C4-2B (cell line): Measurements from ENCODE around the gene MIS18BP1.
"Not testable (repeated sequence)": the region's sequence is repeated elsewhere in the genome, so short reads cannot be mapped to it uniquely, and the experiment has no call there.

Source experiments
- H3K27ac ChIP-seq: fragments of 450-650 bp; 2 replicates; pipeline ENCODE4 v1.5.1; 2017
- CTCF ChIP-seq: fragments of 450-650 bp; conservative IDR thresholded peaks from 2 replicates; pipeline ENCODE4 v1.5.1; 2017; ENCODE audit warnings: mild to moderate bottlenecking
- ZFX ChIP-seq: fragments of 450-650 bp; IDR thresholded peaks from 2 replicates; pipeline ENCODE4 v1.6.1; 2017

Gene MIS18BP1

DNA sequence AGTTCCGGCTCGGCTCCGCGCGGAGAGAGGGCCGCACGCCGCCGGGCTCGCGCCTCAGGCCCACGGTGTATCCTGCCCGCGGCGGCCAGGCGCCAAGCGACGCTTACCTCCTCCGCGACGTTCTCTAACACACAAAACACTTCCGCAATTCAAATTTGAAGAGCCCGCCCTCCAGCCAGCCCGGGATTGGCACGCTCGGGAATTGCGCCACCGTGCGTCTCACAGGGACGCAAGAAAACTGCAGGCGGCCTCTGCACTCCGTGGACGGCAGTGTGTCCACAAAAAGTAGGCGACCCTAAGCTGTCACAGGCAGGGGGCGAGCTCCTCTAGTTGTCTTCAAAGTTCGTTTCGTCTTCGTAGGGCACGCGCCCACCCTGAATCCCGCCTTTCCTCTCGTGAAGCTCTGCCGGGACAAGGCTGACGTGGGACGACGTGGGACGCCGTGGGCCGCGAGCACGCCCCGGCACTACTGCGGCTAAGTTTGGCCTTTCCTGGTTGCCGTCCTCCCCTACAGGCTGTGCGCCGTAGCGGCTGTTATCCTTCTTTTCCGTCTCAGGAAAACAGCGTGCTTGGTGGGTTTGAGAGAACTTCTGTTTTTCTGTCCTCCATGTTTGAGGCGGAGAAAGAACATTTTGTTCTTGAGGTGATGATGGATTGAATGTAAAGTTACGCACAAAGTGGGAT is at the start of gene MIS18BP1:
TSS of gene MIS18BP1 (minus strand) at position 133 of the 684 bp plus-strand sequence. CDS start 5,916 bp downstream, outside the sequence.
- TF ChIP-seq CTCF (peak; percentile 93), ZFX (peak; percentile 96)
- H3K27ac ChIP-seq = peak within 1 kb of the TSS; percentile 98

- H3K27ac ChIP-seq = no peak overlapping the region
- TF ChIP-seq CTCF (no peak), ZFX (no peak)
Observed at GRCh38 chr14:45298423-45299117, 45.6 kb upstream of the MIS18BP1 start.

DNA sequence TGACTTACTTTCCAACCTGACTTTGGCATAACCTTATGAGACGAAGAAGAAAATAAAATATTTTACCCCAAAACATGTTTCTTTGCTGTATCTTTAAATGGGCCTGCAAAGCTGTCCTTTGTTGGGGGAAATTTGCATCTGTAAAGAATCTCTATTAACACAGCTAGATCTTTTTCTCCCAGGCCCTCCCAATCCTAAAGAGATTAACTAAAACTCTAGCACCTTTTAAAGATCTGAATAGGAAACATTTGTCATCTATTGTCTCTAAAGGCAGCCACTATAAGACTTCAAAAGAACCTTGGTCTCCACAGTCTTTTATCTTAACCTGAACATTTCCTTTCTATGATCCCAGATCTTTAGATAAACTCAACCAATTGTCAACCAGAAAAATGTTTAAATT is 41.8 kb upstream of the MIS18BP1 start:
- not testable (repeated sequence) for H3K27ac ChIP-seq

DNA sequence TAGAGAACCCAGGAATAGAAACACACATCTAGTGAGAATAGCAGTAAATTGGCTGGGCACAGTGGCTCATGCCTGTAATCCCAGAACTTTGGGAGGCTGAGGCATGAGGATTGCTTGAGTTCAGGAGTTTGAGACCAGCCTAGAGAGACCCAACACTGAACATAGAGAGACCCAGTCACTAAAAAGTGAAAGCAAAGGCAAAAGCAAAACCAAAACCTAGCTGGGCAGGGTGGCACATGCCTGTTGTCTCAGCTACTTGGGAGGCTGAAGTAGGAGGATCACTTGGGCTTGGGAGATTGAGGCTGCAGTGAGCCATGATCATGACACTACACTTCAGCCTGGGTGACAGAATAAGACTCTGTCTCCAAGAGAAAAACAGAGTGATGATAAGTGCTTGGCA is 37.5 kb upstream of the MIS18BP1 start:
- TF ChIP-seq ZFX (no peak), CTCF (no peak)
- H3K27ac ChIP-seq = no peak overlapping the region

GRCh38 chr14:45287610-45288009 is 34.6 kb upstream of the MIS18BP1 start:
- TF ChIP-seq ZFX (no peak), CTCF (peak; percentile 29)
- no peak overlapping the region for H3K27ac ChIP-seq

- peak; percentile 43 for TF ChIP-seq CTCF
- TF ChIP-seq ZFX = no peak
- H3K27ac ChIP-seq = no peak overlapping the region
Observed at GRCh38 chr14:45284802-45285201, 31.8 kb upstream of the MIS18BP1 start.

GRCh38 chr14:45281731-45282400 is 28.9 kb upstream of the MIS18BP1 start:
- H3K27ac ChIP-seq = not testable (repeated sequence)

DNA sequence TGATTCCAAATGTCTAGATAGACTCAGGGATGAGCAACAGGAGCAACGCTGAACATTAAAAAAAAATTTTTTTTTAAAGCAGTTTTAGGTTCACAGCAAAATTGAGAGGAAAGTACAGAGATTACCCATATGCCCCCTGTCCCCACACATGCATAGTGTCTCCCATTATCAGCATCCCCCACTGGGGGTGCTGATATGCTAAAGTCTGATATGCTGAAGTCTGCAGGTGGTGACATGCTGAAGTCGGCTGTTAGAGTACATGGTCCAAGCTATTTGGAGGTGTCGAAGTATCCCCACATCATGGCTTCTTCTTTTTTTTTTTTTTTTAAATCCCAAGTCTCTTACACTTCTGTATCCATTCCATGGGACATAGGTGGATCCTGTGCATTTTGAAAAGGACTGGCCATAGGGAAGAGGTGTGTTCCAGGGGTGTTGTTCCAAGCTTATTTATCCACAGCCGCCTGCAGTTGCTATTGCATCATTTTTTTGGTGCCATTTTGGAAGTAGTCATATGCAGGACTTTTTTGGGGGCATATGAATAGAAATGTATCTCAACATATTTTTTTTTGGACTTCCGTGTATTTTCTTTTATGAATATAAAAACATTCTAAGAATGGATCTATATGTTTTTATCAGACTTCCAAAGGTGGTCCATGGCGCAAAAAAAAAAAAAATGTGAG is 19.0 kb upstream of the MIS18BP1 start:
- TF ChIP-seq ZFX (no peak), CTCF (no peak)
- H3K27ac ChIP-seq = no peak overlapping the region
